Cardiac fibroblast (primary cell): Measurements from ENCODE around the gene CPM.

Experiments
- DNase-seq, 2 donors: peaks; one replicate each; pipeline versions ENCODE4 v3.0.0 to v3.0.0-alpha.2; 2010; ENCODE audit warnings: low read depth in 2 of 2
- H3K4me3 ChIP-seq, 2 donors: replicated peaks in 1 of 2; 1 replicate in 1 of 2; 2 replicates in 1 of 2; pipeline ENCODE4 v1.5.1; 2011; ENCODE audit warnings: low read depth in 2 of 2, low read length in 2 of 2, mild to moderate bottlenecking in 2 of 2, moderate library complexity in 1 of 2
- CTCF ChIP-seq: IDR thresholded peaks from one replicate; pipeline ENCODE4 v1.5.1; 2011; ENCODE audit warnings: low read depth, mild to moderate bottlenecking, low read length, inconsistent platforms

The CPM gene

GRCh38 chr12:68900241-68900640, 32.7 kb downstream of the CPM start:
- no peak for DNase-seq
- no peak for TF ChIP-seq CTCF
- no peak overlapping the region for H3K4me3 ChIP-seq

GRCh38 chr12:68899251-68899771, 33.7 kb downstream of the CPM start:
- no peak overlapping the region for H3K4me3 ChIP-seq
- peak; percentile 71 for TF ChIP-seq CTCF
- peak; percentile 84 to 92 for DNase-seq

GRCh38 chr12:68896881-68897540, 36.0 kb downstream of the CPM start:
- no peak for TF ChIP-seq CTCF
- DNase-seq, result peak in 1 of 2 donors; percentile 75
- H3K4me3 ChIP-seq, result peak overlapping the region in 1 of 2 donors; percentile 2

GRCh38 chr12:68894276-68894855, 38.6 kb downstream of the CPM start:
- no peak overlapping the region for H3K4me3 ChIP-seq
- no peak for TF ChIP-seq CTCF
- no peak for DNase-seq

- DNase-seq, result no peak
- TF ChIP-seq CTCF, result no peak
Measured at GRCh38 chr12:68893741-68894140, 39.2 kb downstream of the CPM start.

GRCh38 chr12:68893201-68893600, 39.8 kb downstream of the CPM start:
- no peak for TF ChIP-seq CTCF
- no peak overlapping the region for H3K4me3 ChIP-seq
- no peak for DNase-seq

More at GRCh38 chr12:68893741-68894140, 39.2 kb downstream of the CPM start:
- no peak overlapping the region for H3K4me3 ChIP-seq
